Heart right ventricle (tissue), 16 donors: ENCODE measurements around the gene TBC1D10B. TPM values are rescaled to one million over a fixed set of nuclear protein-coding genes. Genes with fewer than 3 reads are reported as not detected.
"Not testable (repeated sequence)": the region's sequence is repeated elsewhere in the genome, so short reads cannot be mapped to it uniquely, and the experiment has no call there.

ENCODE experiments used
- ATAC-seq, 8 donors: fragments of 200-7000 bp; cut with Tn5 transposase; one replicate each; pipeline ENCODE4 v1.9.1; 2020; ENCODE audit warnings: mild to moderate bottlenecking in 8 of 8, moderate library complexity in 8 of 8, moderate number of reproducible peaks in 1 of 8
- DNase-seq, 2 donors: peaks; one replicate each; pipeline ENCODE4 v3.0.0-alpha.2; 2020
- H3K27ac ChIP-seq, 10 donors: fragments of 200-600 bp; sonication (generic) in 2 of 10; one replicate each; pipeline versions ENCODE4 v1.5.0 to v1.8.0; 2020 to 2022; ENCODE audit warnings: mild to moderate bottlenecking in 3 of 10
- H3K27me3 ChIP-seq, 7 donors: fragments of 200-600 bp; one replicate each; pipeline ENCODE4 v1.8.0; 2021 to 2022; ENCODE audit warnings: mild to moderate bottlenecking in 2 of 7
- H3K36me3 ChIP-seq, 9 donors: fragments of 200-600 bp; sonication (generic) in 1 of 9; one replicate each; pipeline versions ENCODE4 v1.5.0 to v1.8.0; 2020 to 2022; ENCODE audit warnings: mild to moderate bottlenecking in 2 of 9
- H3K4me1 ChIP-seq, 9 donors: fragments of 200-600 bp; sonication (generic) in 1 of 9; one replicate each; pipeline versions ENCODE4 v1.5.0 to v1.8.0; 2020 to 2022; ENCODE audit warnings: mild to moderate bottlenecking in 4 of 9
- H3K4me3 ChIP-seq, 10 donors: fragments of 200-600 bp; sonication (generic) in 2 of 10; one replicate each; pipeline versions ENCODE4 v1.5.0 to v1.8.0; 2020 to 2022; ENCODE audit warnings: mild to moderate bottlenecking in 7 of 10, moderate library complexity in 2 of 10
- H3K9me3 ChIP-seq, 11 donors: fragments of 200-600 bp in 10 of 11; sonication (generic) in 2 of 11; one replicate each; pipeline versions ENCODE4 v1.5.0 to v1.8.0; 2013 to 2022; ENCODE audit warnings: mild to moderate bottlenecking in 2 of 11, control low read depth in 1 of 11, moderate library complexity in 1 of 11
- WGBS, 2 donors: extraction: QIAGEN DNeasy Blood & Tissue Kit; methylation state at CpG; one replicate each; pipeline ENCODE4 v1.1.7; 2013; ENCODE audit warnings: inconsistent platforms in 1 of 2; 5-methylcytosine and 5-hydroxymethylcytosine counted together
- intact Hi-C, 10 donors: fragments of 100-400 bp; cut with DNase I; formaldehyde crosslinking; loops; one replicate each; pipeline versions ENCODE4 v1.11.1 to v1.14.2; 2022
- polyA plus RNA-seq, 2 donors: library from polyadenylated mRNA; stranded (reverse); fragments of 200-250 nt; gene quantifications; one replicate each; pipeline ENCODE4 v1.2.3, GENCODE V29; 2013
- total RNA-seq, 10 donors: library from RNA; stranded (reverse); fragmentation: NEBNext Ultra II Directional in 3 of 10; extraction: Animal tissue kit (Norgen Biotek cat#: 25700) in 3 of 10; gene quantifications; one replicate each; pipeline versions ENCODE4 v1.2.1 to v1.2.4, GENCODE V29; 2021 to 2023
- TF ChIP-seq, protein P1 (sequence below), 9 donors: fragments of 200-600 bp; sonication (generic) in 2 of 9; IDR thresholded peaks; one replicate each; pipeline versions ENCODE4 v1.5.0 to v1.8.0; 2021 to 2022; ENCODE audit warnings: antibody characterized with exemption in 9 of 9, mild to moderate bottlenecking in 5 of 9, moderate library complexity in 1 of 9
- donor health status: Arrhythmogenic right ventricular cardiomyopathy.
- donor health status: ischemic (EF 13 %, LVEDD 7.1; RV severe dilation, severe dysfunction).
- donor health status: healthy with polysubstance abuse.
- donor health status: DM: no; HTN: yes; CAD: no.
- donor health status: DM: no; HTN: no; CAD: no.
- donor health status: ischemic (EF 25% LVEDD 6.9; RV normal size, moderate dysfunction).
- donor health status: ischemic (EF 25% LVEDD 5.7; RV mildly dilated, moderate dysfunction).
- donor health status: healthy.
- donor health status: DM: yes; HTN: yes; CAD: no.
- donor health status: Ischemic cardiomyopathy.
- donor health status: ischemic (EF 35%, LVEDD 5.7; RV mildly dilated, moderate dysfunction).
- donor health status: nonischemic (EF 11% LVEDD 7.7; RV severe dilation, severe dysfunction).
- donor health status: DM: yes; HTN: yes; CAD: no.
- donor health status: PGD.
- donor health status: ischemic (EF 29% LVEDD 5.4; RV normal size, mild dysfunction).
- donor health status: nonischemic (EF 23%, LVEDD 6.1; RV moderate dilation, normal function).

Gene TBC1D10B
- total and polyA plus RNA-seq, 12 donors = 18.0 to 30.0 (median 22.5) TPM

DNA sequence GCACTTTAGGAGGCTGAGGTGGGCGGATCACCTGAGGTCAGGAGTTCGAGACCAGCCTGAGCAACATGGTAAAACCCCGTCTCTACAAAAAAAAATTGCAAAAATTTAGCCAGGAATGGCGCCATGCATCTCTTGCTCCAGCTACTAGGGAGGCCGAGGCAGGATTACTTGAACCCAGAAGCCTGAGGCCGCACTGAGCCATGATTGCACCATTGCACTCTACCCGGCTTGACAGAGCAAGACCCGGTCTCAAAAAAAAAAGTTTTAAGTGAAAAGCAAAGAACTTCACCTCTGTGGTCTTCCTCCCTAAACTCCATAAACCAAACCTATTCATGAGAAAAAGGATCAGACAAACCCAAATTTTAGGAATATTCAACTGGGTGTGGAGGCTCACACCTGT, 22.2 kb downstream of the TBC1D10B start:
- no peak for DNase-seq
- Histone ChIP-seq H3K36me3 (peaks cover 0 to 38% (median 22%) of the 10 kb centered on the region in 9 donors), H3K4me3 (no peak overlapping the region), H3K27ac (no peak overlapping the region), H3K27me3 (no peaks in the 10 kb centered on the region), H3K9me3 (no peaks in the 10 kb centered on the region), H3K4me1 (peaks cover 10 to 21% (median 15%) of the 10 kb centered on the region in 9 donors)
- TF ChIP-seq, protein P1, sequence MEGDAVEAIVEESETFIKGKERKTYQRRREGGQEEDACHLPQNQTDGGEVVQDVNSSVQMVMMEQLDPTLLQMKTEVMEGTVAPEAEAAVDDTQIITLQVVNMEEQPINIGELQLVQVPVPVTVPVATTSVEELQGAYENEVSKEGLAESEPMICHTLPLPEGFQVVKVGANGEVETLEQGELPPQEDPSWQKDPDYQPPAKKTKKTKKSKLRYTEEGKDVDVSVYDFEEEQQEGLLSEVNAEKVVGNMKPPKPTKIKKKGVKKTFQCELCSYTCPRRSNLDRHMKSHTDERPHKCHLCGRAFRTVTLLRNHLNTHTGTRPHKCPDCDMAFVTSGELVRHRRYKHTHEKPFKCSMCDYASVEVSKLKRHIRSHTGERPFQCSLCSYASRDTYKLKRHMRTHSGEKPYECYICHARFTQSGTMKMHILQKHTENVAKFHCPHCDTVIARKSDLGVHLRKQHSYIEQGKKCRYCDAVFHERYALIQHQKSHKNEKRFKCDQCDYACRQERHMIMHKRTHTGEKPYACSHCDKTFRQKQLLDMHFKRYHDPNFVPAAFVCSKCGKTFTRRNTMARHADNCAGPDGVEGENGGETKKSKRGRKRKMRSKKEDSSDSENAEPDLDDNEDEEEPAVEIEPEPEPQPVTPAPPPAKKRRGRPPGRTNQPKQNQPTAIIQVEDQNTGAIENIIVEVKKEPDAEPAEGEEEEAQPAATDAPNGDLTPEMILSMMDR (IDR thresholded peaks at IDR 0.05) = no peak
- intact Hi-C loops = no loop called here
- ATAC-seq = no peak
- 96 to 97% methylated on average over 8 of the region's 8 CpGs for WGBS, 2 donors

- WGBS, 2 donors = 93 to 98% methylated on average over 3 of the region's 3 CpGs
- no peaks in the 10 kb centered on the region for H3K27me3 ChIP-seq
- H3K36me3 ChIP-seq = peaks cover 0 to 20% (median 11%) of the 10 kb centered on the region in 9 donors
- no peak overlapping the region for H3K4me3 ChIP-seq
- TF ChIP-seq, protein P1 (IDR thresholded peaks at IDR 0.05) = no peak
- DNase-seq (no peak), ATAC-seq (no peak)
- no peaks in the 10 kb centered on the region for H3K9me3 ChIP-seq
- intact Hi-C loops = no loop called here
- peaks cover 0 to 2% (median 0%) of the 10 kb centered on the region in 9 donors for H3K4me1 ChIP-seq
- H3K27ac ChIP-seq = no peak overlapping the region
Observed at GRCh38 chr16:30346286-30346685, 24.0 kb downstream of the TBC1D10B start.

DNA sequence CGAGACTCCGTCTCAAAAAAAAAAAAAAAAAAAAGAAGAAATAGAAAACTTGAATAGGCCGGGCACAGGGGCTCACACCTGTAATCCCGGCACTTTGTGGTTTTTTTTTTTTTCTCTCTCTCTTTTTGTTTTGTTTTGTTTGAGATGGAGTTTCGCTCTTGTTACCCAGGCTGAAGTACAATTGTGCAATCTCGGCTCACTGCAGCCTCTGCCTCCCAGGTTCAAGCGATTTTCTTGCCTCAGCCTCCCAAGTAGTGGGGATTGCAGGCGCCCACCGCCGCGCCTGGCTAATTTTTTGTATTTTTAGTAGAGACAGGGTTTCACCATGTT, 26.8 kb downstream of the TBC1D10B start:
- intact Hi-C loops, H3K4me3 ChIP-seq, H3K9me3 ChIP-seq, H3K27ac ChIP-seq, H3K27me3 ChIP-seq, DNase-seq, H3K4me1 ChIP-seq, H3K36me3 ChIP-seq, ATAC-seq: not testable (repeated sequence)
- 98% methylated on average over 11 of the region's 11 CpGs for WGBS, 2 donors

DNA sequence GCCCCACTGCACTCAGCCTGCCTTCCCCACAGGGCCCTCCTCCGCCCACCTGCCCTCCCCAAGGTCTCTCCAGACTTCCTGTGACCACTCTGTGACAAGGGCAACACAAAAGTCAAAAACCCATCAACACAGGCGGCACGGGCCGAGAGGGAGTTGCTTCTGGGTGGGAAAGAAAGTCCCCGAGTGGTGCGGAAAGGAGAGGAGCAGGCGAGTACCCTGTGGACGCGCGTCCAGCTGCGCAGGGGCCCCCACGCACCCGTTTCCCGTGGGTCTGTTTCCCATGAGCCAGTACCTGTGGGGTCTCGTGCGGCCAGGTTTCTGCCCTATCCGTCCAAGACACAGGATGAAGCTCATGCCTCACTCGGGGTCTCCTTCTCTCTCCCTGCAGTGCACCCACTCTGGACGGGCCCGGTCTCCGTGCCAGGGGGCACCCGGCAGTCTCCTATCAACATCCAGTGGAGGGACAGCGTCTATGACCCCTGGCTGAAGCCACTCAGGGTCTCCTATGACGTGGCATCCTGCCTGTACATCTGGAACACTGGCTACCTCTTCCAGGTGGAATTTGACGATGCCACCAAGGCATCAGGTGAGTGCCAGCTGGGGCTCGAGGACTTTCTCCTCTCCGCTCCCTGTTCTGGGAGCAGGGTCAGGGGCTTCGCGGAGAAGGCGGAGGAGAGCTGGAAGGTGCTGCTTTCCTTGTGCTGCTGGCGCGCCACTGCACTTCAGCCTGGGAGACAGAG, 27.4 kb downstream of the TBC1D10B start:
- no peaks in the 10 kb centered on the region for H3K27me3 ChIP-seq
- H3K4me3 ChIP-seq = no peak overlapping the region
- intact Hi-C loops = no loop called here
- no peaks in the 10 kb centered on the region for H3K4me1 ChIP-seq
- DNase-seq = no peak
- WGBS, 2 donors = 94 to 96% methylated on average over 32 of the region's 32 CpGs
- H3K9me3 ChIP-seq = no peaks in the 10 kb centered on the region
- H3K27ac ChIP-seq = no peak overlapping the region
- H3K36me3 ChIP-seq = no peaks in the 10 kb centered on the region
- ATAC-seq = no peak
- TF ChIP-seq, protein P1 (IDR thresholded peaks at IDR 0.05) = no peak

GRCh38 chr16:30341971-30342370, 28.3 kb downstream of the TBC1D10B start:
- H3K27ac ChIP-seq, H3K4me1 ChIP-seq, H3K27me3 ChIP-seq, intact Hi-C loops, H3K36me3 ChIP-seq, H3K9me3 ChIP-seq, ATAC-seq, H3K4me3 ChIP-seq, DNase-seq: not testable (repeated sequence)
- 92 to 95% methylated on average over 8 of the region's 8 CpGs for WGBS, 2 donors
